Liver (tissue), 3 donors: Measurements from ENCODE around the gene TNFRSF6B.

Experiments
- EGR1 ChIP-seq, 2 donors: IDR thresholded peaks; 2 replicates each; pipeline ENCODE4 v1.6.1; 2016 to 2018; ENCODE audit warnings: antibody characterized with exemption in 2 of 2, low read depth in 2 of 2
- GABPA ChIP-seq, 2 donors: IDR thresholded peaks in 1 of 2; conservative IDR thresholded peaks in 1 of 2; 2 replicates each; pipeline ENCODE4 v1.6.1; 2016; ENCODE audit warnings: antibody characterized with exemption in 2 of 2, mild to moderate bottlenecking in 1 of 2, moderate library complexity in 1 of 2
- HNF4G ChIP-seq: IDR thresholded peaks from 2 replicates; pipeline ENCODE4 v1.6.1; 2016; ENCODE audit warnings: antibody characterized with exemption
- JUND ChIP-seq, 2 donors: IDR thresholded peaks; 2 replicates each; pipeline ENCODE4 v1.6.1; 2016; ENCODE audit warnings: antibody characterized with exemption in 2 of 2
- RAD21 ChIP-seq, 2 donors: IDR thresholded peaks; 2 replicates each; pipeline ENCODE4 v1.6.1; 2016; ENCODE audit warnings: antibody characterized with exemption in 2 of 2, mild to moderate bottlenecking in 2 of 2
- SP1 ChIP-seq: IDR thresholded peaks from 2 replicates; pipeline ENCODE4 v1.6.1; 2018; ENCODE audit warnings: antibody characterized with exemption, mild to moderate bottlenecking
- TAF1 ChIP-seq: conservative IDR thresholded peaks from 2 replicates; pipeline ENCODE4 v1.6.1; 2016; ENCODE audit warnings: antibody characterized with exemption, mild to moderate bottlenecking
- TF ChIP-seq, protein P1 (sequence below): fragments of 150-350 bp; IDR thresholded peaks from 2 replicates; pipeline ENCODE4 v1.5.1; 2017; ENCODE audit warnings: improper control_type of control experiment, low read depth, low read length; ENCODE audit not compliant: missing input control
- TF ChIP-seq, protein P2 (sequence below): IDR thresholded peaks from 2 replicates; pipeline ENCODE4 v1.6.1; 2016; ENCODE audit warnings: antibody characterized with exemption, mild to moderate bottlenecking
- TF ChIP-seq, protein P3 (sequence below): IDR thresholded peaks from 2 replicates; pipeline ENCODE4 v1.6.1; 2016; ENCODE audit warnings: antibody characterized with exemption
- donor health status: healthy.
- donor health status: healthy.

DNA sequence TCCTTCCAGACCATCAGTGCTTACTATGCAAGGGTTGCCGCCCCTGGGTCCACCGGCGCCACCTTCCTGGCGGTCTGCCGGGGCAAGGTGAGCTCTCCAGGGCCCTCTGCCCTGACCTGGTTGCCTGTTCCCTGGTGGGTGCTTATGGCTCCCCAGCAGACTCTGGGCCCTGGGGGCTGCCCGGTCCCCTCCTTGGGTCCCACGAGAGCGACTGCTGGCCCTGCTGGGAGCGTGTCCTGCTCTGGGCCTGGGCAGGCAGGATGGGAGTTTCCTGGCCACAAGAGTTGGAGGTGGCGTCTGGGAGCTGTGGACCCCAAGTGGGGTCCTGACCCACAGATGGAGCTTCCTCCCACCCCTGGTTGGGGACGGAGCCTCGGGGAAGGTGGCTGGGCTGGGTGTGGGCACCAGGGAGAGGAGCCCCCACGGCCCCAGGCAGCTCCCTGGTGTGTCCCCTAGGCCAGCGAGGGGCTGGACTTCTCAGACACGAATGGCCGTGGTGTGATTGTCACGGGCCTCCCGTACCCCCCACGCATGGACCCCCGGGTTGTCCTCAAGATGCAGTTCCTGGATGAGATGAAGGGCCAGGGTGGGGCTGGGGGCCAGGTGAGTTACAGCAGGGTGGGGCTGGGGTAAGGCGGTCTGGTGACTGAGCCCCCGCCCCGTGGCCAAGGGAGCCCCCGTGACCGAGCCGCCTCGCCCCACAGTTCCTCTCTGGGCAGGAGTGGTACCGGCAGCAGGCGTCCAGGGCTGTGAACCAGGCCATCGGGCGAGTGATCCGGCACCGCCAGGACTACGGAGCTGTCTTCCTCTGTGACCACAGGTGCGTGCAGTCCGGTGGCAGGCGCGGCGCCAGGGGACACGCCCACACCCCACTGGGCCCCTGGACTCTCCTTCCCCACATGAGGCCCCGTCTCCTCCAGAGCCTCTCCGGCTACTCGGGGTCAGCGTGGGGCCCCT, 7.1 kb upstream of the TNFRSF6B start:
- TF ChIP-seq, protein P1, sequence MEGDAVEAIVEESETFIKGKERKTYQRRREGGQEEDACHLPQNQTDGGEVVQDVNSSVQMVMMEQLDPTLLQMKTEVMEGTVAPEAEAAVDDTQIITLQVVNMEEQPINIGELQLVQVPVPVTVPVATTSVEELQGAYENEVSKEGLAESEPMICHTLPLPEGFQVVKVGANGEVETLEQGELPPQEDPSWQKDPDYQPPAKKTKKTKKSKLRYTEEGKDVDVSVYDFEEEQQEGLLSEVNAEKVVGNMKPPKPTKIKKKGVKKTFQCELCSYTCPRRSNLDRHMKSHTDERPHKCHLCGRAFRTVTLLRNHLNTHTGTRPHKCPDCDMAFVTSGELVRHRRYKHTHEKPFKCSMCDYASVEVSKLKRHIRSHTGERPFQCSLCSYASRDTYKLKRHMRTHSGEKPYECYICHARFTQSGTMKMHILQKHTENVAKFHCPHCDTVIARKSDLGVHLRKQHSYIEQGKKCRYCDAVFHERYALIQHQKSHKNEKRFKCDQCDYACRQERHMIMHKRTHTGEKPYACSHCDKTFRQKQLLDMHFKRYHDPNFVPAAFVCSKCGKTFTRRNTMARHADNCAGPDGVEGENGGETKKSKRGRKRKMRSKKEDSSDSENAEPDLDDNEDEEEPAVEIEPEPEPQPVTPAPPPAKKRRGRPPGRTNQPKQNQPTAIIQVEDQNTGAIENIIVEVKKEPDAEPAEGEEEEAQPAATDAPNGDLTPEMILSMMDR: no peak
- TF ChIP-seq, protein P2, sequence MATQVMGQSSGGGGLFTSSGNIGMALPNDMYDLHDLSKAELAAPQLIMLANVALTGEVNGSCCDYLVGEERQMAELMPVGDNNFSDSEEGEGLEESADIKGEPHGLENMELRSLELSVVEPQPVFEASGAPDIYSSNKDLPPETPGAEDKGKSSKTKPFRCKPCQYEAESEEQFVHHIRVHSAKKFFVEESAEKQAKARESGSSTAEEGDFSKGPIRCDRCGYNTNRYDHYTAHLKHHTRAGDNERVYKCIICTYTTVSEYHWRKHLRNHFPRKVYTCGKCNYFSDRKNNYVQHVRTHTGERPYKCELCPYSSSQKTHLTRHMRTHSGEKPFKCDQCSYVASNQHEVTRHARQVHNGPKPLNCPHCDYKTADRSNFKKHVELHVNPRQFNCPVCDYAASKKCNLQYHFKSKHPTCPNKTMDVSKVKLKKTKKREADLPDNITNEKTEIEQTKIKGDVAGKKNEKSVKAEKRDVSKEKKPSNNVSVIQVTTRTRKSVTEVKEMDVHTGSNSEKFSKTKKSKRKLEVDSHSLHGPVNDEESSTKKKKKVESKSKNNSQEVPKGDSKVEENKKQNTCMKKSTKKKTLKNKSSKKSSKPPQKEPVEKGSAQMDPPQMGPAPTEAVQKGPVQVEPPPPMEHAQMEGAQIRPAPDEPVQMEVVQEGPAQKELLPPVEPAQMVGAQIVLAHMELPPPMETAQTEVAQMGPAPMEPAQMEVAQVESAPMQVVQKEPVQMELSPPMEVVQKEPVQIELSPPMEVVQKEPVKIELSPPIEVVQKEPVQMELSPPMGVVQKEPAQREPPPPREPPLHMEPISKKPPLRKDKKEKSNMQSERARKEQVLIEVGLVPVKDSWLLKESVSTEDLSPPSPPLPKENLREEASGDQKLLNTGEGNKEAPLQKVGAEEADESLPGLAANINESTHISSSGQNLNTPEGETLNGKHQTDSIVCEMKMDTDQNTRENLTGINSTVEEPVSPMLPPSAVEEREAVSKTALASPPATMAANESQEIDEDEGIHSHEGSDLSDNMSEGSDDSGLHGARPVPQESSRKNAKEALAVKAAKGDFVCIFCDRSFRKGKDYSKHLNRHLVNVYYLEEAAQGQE: no peak
- no peak for TF ChIP-seq GABPA (IDR thresholded peaks at IDR 0.05 in 1 of 2, conservative IDR thresholded peaks at IDR 0.05 in 1 of 2)
- TF ChIP-seq, protein P3, sequence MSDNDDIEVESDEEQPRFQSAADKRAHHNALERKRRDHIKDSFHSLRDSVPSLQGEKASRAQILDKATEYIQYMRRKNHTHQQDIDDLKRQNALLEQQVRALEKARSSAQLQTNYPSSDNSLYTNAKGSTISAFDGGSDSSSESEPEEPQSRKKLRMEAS: no peak
- TF ChIP-seq RAD21 (IDR thresholded peaks at IDR 0.05): no peak
- TF ChIP-seq TAF1: no peak
- TF ChIP-seq HNF4G: no peak
- TF ChIP-seq EGR1 (IDR thresholded peaks at IDR 0.05; ENCODE audit: low read depth in 2 of 2): no peak
- no peak for TF ChIP-seq SP1
- TF ChIP-seq JUND (IDR thresholded peaks at IDR 0.05): no peak
